Ishikawa (cell line): ENCODE data around the gene TMEM184B.

ENCODE experiments used
- CEBPB ChIP-seq: IDR thresholded peaks from 2 replicates; pipeline ENCODE4 v1.6.1; 2012
- CREB1 ChIP-seq: IDR thresholded peaks from 2 replicates; pipeline ENCODE4 v1.6.1; 2012; ENCODE audit warnings: low read depth
- EGR1 ChIP-seq: IDR thresholded peaks from 2 replicates; pipeline ENCODE4 v1.6.1; 2012
- EP300 ChIP-seq: IDR thresholded peaks from 2 replicates; pipeline ENCODE4 v1.6.1; 2012; ENCODE audit warnings: borderline replicate concordance
- RAD21 ChIP-seq: IDR thresholded peaks from 2 replicates; pipeline ENCODE4 v1.6.1; 2012; ENCODE audit warnings: low read depth
- REST ChIP-seq: IDR thresholded peaks from 2 replicates; pipeline ENCODE4 v1.6.1; 2012; ENCODE audit warnings: low read depth, mild to moderate bottlenecking
- TAF1 ChIP-seq: IDR thresholded peaks from 2 replicates; pipeline ENCODE4 v1.6.1; 2012; ENCODE audit warnings: low read depth, mild to moderate bottlenecking
- YY1 ChIP-seq: IDR thresholded peaks from 2 replicates; pipeline ENCODE4 v1.6.1; 2012; ENCODE audit warnings: low read depth
- TF ChIP-seq, protein P1 (sequence below): IDR thresholded peaks from 2 replicates; pipeline ENCODE4 v1.6.1; 2012

DNA sequence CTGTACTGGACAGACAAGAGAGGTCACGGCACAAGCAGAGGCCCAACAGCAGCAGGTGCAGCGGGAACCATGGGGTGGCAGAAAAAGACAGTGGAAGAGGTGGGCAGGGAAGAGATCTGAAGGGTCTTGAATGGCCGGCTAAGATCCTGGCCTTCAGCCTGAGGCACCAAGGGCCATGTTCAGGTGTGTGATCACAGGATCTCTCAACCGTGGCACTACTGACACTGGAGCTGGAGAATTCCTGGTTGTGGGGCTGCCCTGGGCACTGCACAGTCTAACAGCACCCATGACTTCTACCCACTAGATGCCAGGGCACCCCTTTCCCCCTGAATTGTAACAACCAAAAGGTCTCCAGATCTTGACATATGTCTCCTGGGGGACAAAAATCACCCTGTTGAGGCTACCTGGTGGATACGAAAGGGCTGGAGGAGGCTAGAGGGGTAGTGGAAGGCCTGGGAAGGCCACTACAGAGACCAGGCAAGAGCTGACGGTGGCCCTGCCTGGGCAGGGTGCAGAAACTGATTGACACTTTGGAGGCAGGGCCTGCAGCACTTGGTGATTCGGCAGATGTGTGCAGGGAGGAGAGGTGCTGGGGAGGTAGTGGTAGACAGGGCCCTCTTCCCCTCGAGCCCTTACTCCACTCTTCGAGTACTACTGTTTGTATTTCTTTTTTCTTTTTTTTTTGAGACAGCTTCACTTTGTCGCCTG, 36.1 kb upstream of the TMEM184B start:
- TF ChIP-seq TAF1 (no peak), EP300 (no peak), CEBPB (no peak), REST (no peak), EGR1 (no peak), RAD21 (no peak), YY1 (no peak), CREB1 (no peak)
- TF ChIP-seq, protein P1, sequence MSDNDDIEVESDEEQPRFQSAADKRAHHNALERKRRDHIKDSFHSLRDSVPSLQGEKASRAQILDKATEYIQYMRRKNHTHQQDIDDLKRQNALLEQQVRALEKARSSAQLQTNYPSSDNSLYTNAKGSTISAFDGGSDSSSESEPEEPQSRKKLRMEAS: no peak
